Activated CD4-positive, alpha-beta memory T cell treated with anti-CD3 and anti-CD28 coated beads for 36 hours (primary cell): ENCODE measurements around the gene TRA2A. TPM values are rescaled to one million over a fixed set of nuclear protein-coding genes. Genes with fewer than 3 reads are reported as not detected.

ENCODE experiments used
- CTCF ChIA-PET: fragments of 350-600 bp; sonication (Branson Sonifier 250); formaldehyde crosslinking; loops from one replicate; lab custom pipeline; 2021; ENCODE audit warnings: antibody characterized with exemption, inconsistent platforms; lab: Charles Lee
- POLR2A ChIA-PET: fragments of 350-600 bp; sonication (Branson Sonifier 250); formaldehyde crosslinking; loops from one replicate; lab custom pipeline; 2021; ENCODE audit warnings: antibody characterized with exemption; lab: Charles Lee
- DNase-seq: peaks from one replicate; pipeline ENCODE4 v3.0.0-alpha.2; 2020
- H3K27ac Mint-ChIP-seq: one replicate; pipeline ENCODE4 v1.8.0; 2021; ENCODE audit warnings: mixed read lengths
- H3K27me3 Mint-ChIP-seq: one replicate; pipeline ENCODE4 v1.8.0; 2021; ENCODE audit warnings: mixed read lengths
- H3K36me3 Mint-ChIP-seq: one replicate; pipeline ENCODE4 v1.8.0; 2021; ENCODE audit warnings: mixed read lengths
- H3K4me1 Mint-ChIP-seq: one replicate; pipeline ENCODE4 v1.8.0; 2021; ENCODE audit warnings: low read depth, mixed read lengths
- H3K4me3 Mint-ChIP-seq: one replicate; pipeline ENCODE4 v1.8.0; 2021; ENCODE audit warnings: mild to moderate bottlenecking, mixed read lengths
- H3K9me3 Mint-ChIP-seq: one replicate; pipeline ENCODE4 v1.8.0; 2021; ENCODE audit warnings: mixed read lengths
- intact Hi-C: fragments of 100-400 bp; cut with micrococcal nuclease; formaldehyde crosslinking; loops from one replicate; pipeline ENCODE4 v1.15.1; 2023
- total RNA-seq, 2 experiments: library from RNA; stranded (reverse); gene quantifications; one replicate each; pipeline ENCODE4 v1.2.3, GENCODE V29; 2021

TRA2A gene
- total RNA-seq, 2 experiments from 2014 or later: 75.4 to 77.8 TPM

DNA sequence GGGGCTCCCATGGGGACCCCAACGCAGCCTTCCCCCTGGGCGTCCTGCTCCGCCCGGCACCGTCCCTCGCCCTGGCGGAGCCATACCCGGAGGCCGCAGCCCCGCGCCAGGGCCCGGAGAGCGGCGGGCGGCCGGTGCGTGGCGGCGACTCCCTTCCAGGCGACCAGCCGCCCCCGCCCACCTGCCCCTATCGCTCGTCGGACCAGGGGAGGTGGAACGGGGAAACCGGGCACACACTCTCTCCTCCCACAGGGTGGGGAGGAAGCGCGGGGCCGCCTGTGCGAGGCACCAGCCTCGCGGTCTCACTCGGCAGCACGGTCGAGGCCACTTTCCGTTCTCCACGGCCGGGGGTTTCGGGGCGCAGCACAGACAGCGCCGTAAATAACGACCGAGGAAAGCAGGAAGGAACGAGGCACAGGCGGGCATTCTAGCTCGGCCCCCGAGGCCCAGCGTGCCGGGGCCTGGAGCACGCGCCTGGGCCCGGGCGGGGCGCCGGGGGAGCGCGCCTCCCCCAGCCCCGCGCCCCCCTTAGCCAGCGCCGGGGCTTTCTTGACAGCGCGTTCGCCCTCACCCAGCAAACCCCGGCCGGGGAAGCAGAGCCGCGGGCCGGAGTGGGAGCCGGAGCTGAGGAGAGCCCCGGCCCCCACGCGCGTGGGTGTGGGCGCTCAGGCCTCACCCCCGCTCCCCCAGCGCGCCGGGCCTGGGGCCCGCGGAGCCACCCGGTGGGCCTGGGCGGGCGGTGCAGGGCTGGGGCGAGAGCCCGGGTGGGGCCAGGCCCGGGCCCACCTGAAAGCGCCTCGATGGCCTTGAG, 62.4 kb downstream of the TRA2A start:
- peaks cover 2% of the 10 kb centered on the region for H3K36me3 Mint-ChIP-seq
- H3K4me3 Mint-ChIP-seq: peak overlapping the region; percentile 26
- H3K4me1 Mint-ChIP-seq: peaks cover 37% of the 10 kb centered on the region
- H3K9me3 Mint-ChIP-seq: no peaks in the 10 kb centered on the region
- intact Hi-C loops: loop anchor here (2.0 kb wide), 1 partner anchor 171 kb away; the partner anchor contains the start of gene MALSU1
- ChIA-PET POLR2A (interaction anchor here (0.8 kb wide), 1 partner anchor 78 kb away, joined by 3 read pairs; no protein-coding TSS in a partner anchor), CTCF (interaction anchor here (1.1 to 1.4 kb wide), 2 partner anchors 111 to 193 kb away, joined by 3 to 9 read pairs; no protein-coding TSS in a partner anchor)
- DNase-seq: peak; percentile 39
- peaks cover 61% of the 10 kb centered on the region for H3K27me3 Mint-ChIP-seq
- H3K27ac Mint-ChIP-seq: no peak overlapping the region

DNA sequence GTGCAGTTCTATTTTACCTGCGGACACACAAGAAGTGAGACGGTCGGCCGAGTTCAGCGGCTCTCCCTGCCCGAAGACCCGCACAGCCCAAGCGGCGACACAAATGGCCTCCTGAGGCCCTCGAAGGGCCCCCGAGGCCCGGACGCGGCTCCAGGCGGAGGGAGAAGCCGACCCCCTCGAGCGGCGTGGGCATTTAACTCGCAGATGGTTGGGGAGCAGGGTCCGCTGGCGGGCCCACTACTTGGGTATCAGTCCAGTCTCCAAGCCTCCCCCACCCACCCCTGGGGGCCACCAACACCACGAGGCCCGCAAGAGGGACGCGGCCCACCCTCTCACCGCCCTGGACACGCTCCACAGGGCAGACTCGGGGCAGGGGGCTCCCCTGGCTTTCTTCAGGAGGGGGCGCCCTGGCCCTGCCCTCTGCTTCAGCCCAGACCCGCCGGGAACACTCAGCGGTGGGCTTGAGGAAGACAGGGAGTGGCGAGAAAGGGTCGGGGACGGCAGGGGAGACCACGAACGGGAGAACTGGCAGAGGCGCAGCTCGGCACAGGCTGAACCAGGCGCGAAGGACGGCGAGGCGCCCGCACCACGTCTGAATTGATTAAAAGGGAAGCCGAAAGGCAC, 63.1 kb downstream of the TRA2A start:
- H3K4me3 Mint-ChIP-seq: peak overlapping the region; percentile 65
- POLR2A ChIA-PET: interaction anchor here (0.8 to 1.7 kb wide), 2 partner anchors 77 to 110 kb away, joined by 3 to 5 read pairs; no protein-coding TSS in a partner anchor
- H3K9me3 Mint-ChIP-seq: no peaks in the 10 kb centered on the region
- CTCF ChIA-PET: interaction anchor here (0.6 kb wide), 1 partner anchor 9 kb away, joined by 3 read pairs; no protein-coding TSS in a partner anchor
- peak; percentile 14 for DNase-seq
- H3K36me3 Mint-ChIP-seq: no peaks in the 10 kb centered on the region
- no peak overlapping the region for H3K27ac Mint-ChIP-seq
- peaks cover 63% of the 10 kb centered on the region for H3K27me3 Mint-ChIP-seq
- H3K4me1 Mint-ChIP-seq: peaks cover 35% of the 10 kb centered on the region
- intact Hi-C loops: loop anchor here (2.0 kb wide), 1 partner anchor 170 kb away; the partner anchor contains the start of gene MALSU1

- H3K36me3 Mint-ChIP-seq: no peaks in the 10 kb centered on the region
- peak overlapping the region; percentile 65 for H3K4me3 Mint-ChIP-seq
- intact Hi-C loops: loop anchor here (2.0 kb wide), 1 partner anchor 169 kb away; the partner anchor contains the start of gene MALSU1
- DNase-seq: peak; percentile 45
- POLR2A ChIA-PET: interaction anchor here (1.7 kb wide), 1 partner anchor 110 kb away, joined by 5 read pairs; no protein-coding TSS in a partner anchor
- H3K9me3 Mint-ChIP-seq: no peaks in the 10 kb centered on the region
- H3K27me3 Mint-ChIP-seq: peaks cover 63% of the 10 kb centered on the region
- no peak overlapping the region for H3K27ac Mint-ChIP-seq
- CTCF ChIA-PET: interaction anchor here (0.6 kb wide), 1 partner anchor 10 kb away, joined by 3 read pairs; no protein-coding TSS in a partner anchor
- H3K4me1 Mint-ChIP-seq: peaks cover 31% of the 10 kb centered on the region
Observed at GRCh38 chr7:23467806-23468525, 63.8 kb downstream of the TRA2A start.

DNA sequence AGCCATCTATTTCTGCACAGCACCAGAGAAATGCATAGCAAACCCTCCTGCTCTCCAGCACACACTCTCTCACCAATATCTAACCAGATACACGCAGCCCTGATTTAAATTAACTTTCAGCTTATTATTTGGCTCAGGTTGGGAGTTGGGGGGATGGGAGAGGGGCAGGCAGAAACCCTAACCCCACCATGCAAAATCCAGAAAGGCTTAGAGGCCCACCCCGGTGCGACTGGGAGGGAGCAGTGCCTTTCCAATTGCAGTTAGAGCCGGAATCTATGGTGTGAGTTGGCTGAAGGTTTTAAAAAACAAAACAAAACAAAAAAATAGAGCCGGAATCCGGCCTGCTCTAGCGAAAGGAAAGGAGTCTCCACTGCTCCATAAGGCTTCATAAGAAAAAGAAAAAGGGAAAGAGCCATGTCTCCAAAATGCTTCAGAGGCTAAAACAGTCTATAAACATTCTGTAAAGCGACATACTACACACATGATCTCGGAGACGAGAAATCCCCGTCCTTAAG, 64.4 kb downstream of the TRA2A start:
- H3K4me1 Mint-ChIP-seq: peaks cover 31% of the 10 kb centered on the region
- H3K27ac Mint-ChIP-seq: no peak overlapping the region
- H3K9me3 Mint-ChIP-seq: no peaks in the 10 kb centered on the region
- DNase-seq: no peak
- POLR2A ChIA-PET: interaction anchor here (1.7 kb wide), 1 partner anchor 109 kb away, joined by 5 read pairs; no protein-coding TSS in a partner anchor
- H3K36me3 Mint-ChIP-seq: no peaks in the 10 kb centered on the region
- no peak overlapping the region for H3K4me3 Mint-ChIP-seq
- CTCF ChIA-PET: no interaction called here
- intact Hi-C loops: no loop called here
- H3K27me3 Mint-ChIP-seq: peaks cover 60% of the 10 kb centered on the region

DNA sequence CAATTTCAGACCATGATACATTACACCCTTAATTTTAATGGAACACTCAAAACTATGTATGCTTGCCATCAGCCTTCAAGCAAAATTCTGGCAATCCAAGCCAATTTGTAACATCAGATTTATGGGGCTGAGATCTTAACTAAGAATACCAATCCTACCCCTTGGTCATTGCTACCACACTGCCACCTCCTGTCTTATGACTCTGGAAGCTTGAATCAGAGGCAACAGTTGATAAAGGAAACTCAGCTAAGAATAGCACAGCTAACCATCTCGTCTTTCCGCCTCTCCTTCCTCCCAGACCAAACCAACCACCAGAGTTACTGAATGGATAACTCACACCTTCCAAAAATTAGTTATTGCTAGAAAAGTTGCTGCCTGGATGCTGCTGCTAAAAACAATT, 68.9 kb downstream of the TRA2A start:
- H3K27me3 Mint-ChIP-seq: peaks cover 56% of the 10 kb centered on the region
- H3K36me3 Mint-ChIP-seq: no peaks in the 10 kb centered on the region
- H3K4me1 Mint-ChIP-seq: peaks cover 8% of the 10 kb centered on the region
- CTCF ChIA-PET: interaction anchor here (0.7 to 4.2 kb wide), 9 partner anchors 10 to 199 kb away, joined by 3 to 44 read pairs (median 4); no protein-coding TSS in a partner anchor
- H3K27ac Mint-ChIP-seq: no peak overlapping the region
- intact Hi-C loops: loop anchor here (1.0 kb wide), 3 partner anchors 106 to 190 kb away; no protein-coding TSS in a partner anchor
- no peaks in the 10 kb centered on the region for H3K9me3 Mint-ChIP-seq
- POLR2A ChIA-PET: interaction anchor here (1.3 kb wide), 1 partner anchor 184 kb away, joined by 6 read pairs; no protein-coding TSS in a partner anchor
- peak; percentile 32 for DNase-seq
- H3K4me3 Mint-ChIP-seq: no peak overlapping the region

DNA sequence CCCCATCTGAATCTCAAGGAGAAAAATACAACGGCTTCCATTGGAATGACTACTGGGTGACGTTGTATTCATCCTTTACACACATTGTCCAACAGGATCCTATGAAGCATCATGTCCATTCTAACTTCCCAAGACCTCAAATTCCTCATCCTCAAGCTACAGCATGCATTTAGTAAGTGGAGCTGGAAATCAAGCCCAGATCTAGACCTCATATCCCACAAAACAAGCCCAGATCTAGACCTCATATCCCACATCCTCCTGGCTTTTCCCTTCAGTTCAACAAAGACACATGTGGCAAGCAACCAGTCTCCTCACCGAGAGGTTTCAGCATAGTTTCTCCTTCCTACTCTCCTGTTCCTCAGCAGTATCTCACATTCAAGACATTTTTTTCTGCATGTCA, 73.7 kb downstream of the TRA2A start:
- H3K9me3 Mint-ChIP-seq: no peaks in the 10 kb centered on the region
- intact Hi-C loops: no loop called here
- H3K4me1 Mint-ChIP-seq: no peaks in the 10 kb centered on the region
- H3K4me3 Mint-ChIP-seq: no peak overlapping the region
- no peak overlapping the region for H3K27ac Mint-ChIP-seq
- ChIA-PET POLR2A (no interaction called here), CTCF (interaction anchor here (1.1 to 1.4 kb wide), 3 partner anchors 29 to 185 kb away, joined by 3 to 5 read pairs (median 3); no protein-coding TSS in a partner anchor)
- peaks cover 53% of the 10 kb centered on the region for H3K27me3 Mint-ChIP-seq
- DNase-seq: no peak
- no peaks in the 10 kb centered on the region for H3K36me3 Mint-ChIP-seq

GRCh38 chr7:23456093-23456492, 75.7 kb downstream of the TRA2A start:
- peaks cover 42% of the 10 kb centered on the region for H3K27me3 Mint-ChIP-seq
- no peaks in the 10 kb centered on the region for H3K4me1 Mint-ChIP-seq
- no peaks in the 10 kb centered on the region for H3K36me3 Mint-ChIP-seq
- H3K4me3 Mint-ChIP-seq: no peak overlapping the region
- ChIA-PET CTCF (interaction anchor here (1.0 to 2.1 kb wide), 2 partner anchors 84 to 98 kb away, joined by 3 to 4 read pairs; no protein-coding TSS in a partner anchor), POLR2A (interaction anchor here (0.5 kb wide), 1 partner anchor 1684 kb away, joined by 4 read pairs; no protein-coding TSS in a partner anchor)
- no peak for DNase-seq
- no peak overlapping the region for H3K27ac Mint-ChIP-seq
- intact Hi-C loops: no loop called here
- no peaks in the 10 kb centered on the region for H3K9me3 Mint-ChIP-seq

DNA sequence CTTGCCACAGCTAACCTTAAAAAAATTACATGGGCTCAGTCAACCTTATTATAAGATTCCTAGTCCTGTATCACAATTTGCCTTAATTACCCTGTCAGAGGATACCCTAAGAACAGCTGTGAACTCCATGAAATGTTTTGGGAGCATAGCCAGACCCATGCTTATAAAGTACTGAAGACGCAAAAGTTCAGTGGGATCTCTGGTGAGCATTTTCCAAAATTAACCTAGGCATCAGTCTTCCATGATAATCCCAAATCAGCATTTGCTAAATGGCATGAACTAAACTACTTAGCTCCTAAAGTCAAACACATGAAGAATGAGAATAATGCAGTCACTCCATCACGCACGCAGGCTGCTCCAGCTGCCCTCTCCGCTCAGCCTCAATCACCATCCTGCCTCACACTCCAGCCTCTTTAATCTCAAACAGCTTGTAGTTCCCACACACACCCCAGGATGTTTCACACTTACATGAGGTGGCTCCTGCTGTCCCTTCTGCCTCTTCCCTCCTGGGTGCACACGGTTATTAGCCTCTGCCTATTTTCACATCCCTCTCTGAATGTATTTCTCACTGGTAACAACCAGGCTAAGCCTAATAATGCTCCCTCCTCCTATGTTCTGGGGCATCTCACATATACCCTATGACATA, 76.8 kb downstream of the TRA2A start:
- H3K9me3 Mint-ChIP-seq: no peaks in the 10 kb centered on the region
- H3K27ac Mint-ChIP-seq: no peak overlapping the region
- H3K4me1 Mint-ChIP-seq: no peaks in the 10 kb centered on the region
- no peaks in the 10 kb centered on the region for H3K36me3 Mint-ChIP-seq
- H3K4me3 Mint-ChIP-seq: no peak overlapping the region
- intact Hi-C loops: no loop called here
- no peak for DNase-seq
- ChIA-PET CTCF (interaction anchor here (1.0 to 2.0 kb wide), 2 partner anchors 69 to 182 kb away, joined by 3 to 8 read pairs; no protein-coding TSS in a partner anchor), POLR2A (no interaction called here)
- H3K27me3 Mint-ChIP-seq: peaks cover 41% of the 10 kb centered on the region
